RWPE2 (cell line): Measurements from ENCODE around the gene RBMS1.
"Not testable (repeated sequence)": the region's sequence is repeated elsewhere in the genome, so short reads cannot be mapped to it uniquely, and the experiment has no call there.

ENCODE experiments used
- ATAC-seq: fragments of 200-7000 bp; cut with Tn5 transposase; 3 replicates; pipeline ENCODE4 v1.9.1; 2021; ENCODE audit warnings: low read depth
- DNase-seq: peaks from one replicate; pipeline ENCODE4 v3.0.0-alpha.2; 2020; ENCODE audit warnings: low spot score
- H3K27ac ChIP-seq: fragments of 450-650 bp; 2 replicates; pipeline ENCODE4 v1.5.1; 2017; ENCODE audit warnings: mild to moderate bottlenecking; ENCODE audit not compliant: poor library complexity, severe bottlenecking
- H3K27me3 ChIP-seq: fragments of 250-450 bp; sonication (Bioruptor Pico); 2 replicates; pipeline ENCODE4 v1.5.1; 2021; ENCODE audit warnings: mild to moderate bottlenecking, moderate library complexity; ENCODE audit not compliant: insufficient read depth, poor library complexity, severe bottlenecking
- H3K36me3 ChIP-seq: fragments of 250-450 bp; sonication (Bioruptor Pico); 2 replicates; pipeline ENCODE4 v1.5.1; 2020; ENCODE audit warnings: low read depth, mild to moderate bottlenecking, moderate library complexity
- H3K4me1 ChIP-seq: fragments of 250-450 bp; sonication (Bioruptor Pico); 2 replicates; pipeline ENCODE4 v1.5.1; 2021; ENCODE audit warnings: mild to moderate bottlenecking, moderate library complexity; ENCODE audit not compliant: insufficient read depth, poor library complexity, severe bottlenecking
- H3K4me3 ChIP-seq: fragments of 250-450 bp; sonication (Bioruptor Pico); 2 replicates; pipeline ENCODE4 v1.5.1; 2021; ENCODE audit warnings: mild to moderate bottlenecking, moderate library complexity; ENCODE audit not compliant: severe bottlenecking
- H3K9me3 ChIP-seq: fragments of 250-450 bp; sonication (Bioruptor Pico); 2 replicates; pipeline ENCODE4 v1.5.1; 2021; ENCODE audit warnings: mild to moderate bottlenecking, moderate library complexity; ENCODE audit not compliant: severe bottlenecking
- CTCF ChIP-seq: fragments of 450-650 bp; IDR thresholded peaks from one replicate; pipeline ENCODE4 v1.5.1; 2017; ENCODE audit warnings: mild to moderate bottlenecking, moderate library complexity; ENCODE audit not compliant: poor library complexity, severe bottlenecking

Gene RBMS1

GRCh38 chr2:160445673-160446072 is 47.9 kb downstream of the RBMS1 start:
- no peak for TF ChIP-seq CTCF
- no peaks in the 10 kb centered on the region for H3K4me1 ChIP-seq
- peaks cover 3% of the 10 kb centered on the region for H3K9me3 ChIP-seq
- DNase-seq = no peak
- no peaks in the 10 kb centered on the region for H3K27me3 ChIP-seq
- no peak overlapping the region for H3K27ac ChIP-seq
- ATAC-seq = no peak
- no peaks in the 10 kb centered on the region for H3K36me3 ChIP-seq
- H3K4me3 ChIP-seq = no peak overlapping the region

GRCh38 chr2:160442603-160443002 is 51.0 kb downstream of the RBMS1 start:
- TF ChIP-seq CTCF = no peak
- no peak for DNase-seq

GRCh38 chr2:160440888-160441287 is 52.7 kb downstream of the RBMS1 start:
- Histone ChIP-seq H3K27ac (no peak overlapping the region), H3K9me3 (peaks cover 3% of the 10 kb centered on the region), H3K36me3 (no peaks in the 10 kb centered on the region), H3K4me3 (no peak overlapping the region), H3K4me1 (no peaks in the 10 kb centered on the region), H3K27me3 (no peaks in the 10 kb centered on the region)
- no peak for TF ChIP-seq CTCF
- no peak for ATAC-seq
- DNase-seq = no peak

More at GRCh38 chr2:160442603-160443002, 51.0 kb downstream of the RBMS1 start:
- Histone ChIP-seq H3K27me3 (no peaks in the 10 kb centered on the region), H3K27ac (no peak overlapping the region), H3K36me3 (no peaks in the 10 kb centered on the region), H3K4me3 (no peak overlapping the region), H3K4me1 (no peaks in the 10 kb centered on the region), H3K9me3 (peaks cover 3% of the 10 kb centered on the region)
- no peak for ATAC-seq

GRCh38 chr2:160439038-160439437 is 54.6 kb downstream of the RBMS1 start:
- H3K4me3 ChIP-seq, DNase-seq, H3K27me3 ChIP-seq, H3K36me3 ChIP-seq, ATAC-seq, H3K9me3 ChIP-seq, H3K27ac ChIP-seq: not testable (repeated sequence)
- H3K4me1 ChIP-seq = peaks cover 11% of the 10 kb centered on the region

GRCh38 chr2:160437273-160437672 is 56.3 kb downstream of the RBMS1 start:
- Histone ChIP-seq H3K27me3 (no peaks in the 10 kb centered on the region), H3K27ac (no peak overlapping the region), H3K4me3 (no peak overlapping the region), H3K9me3 (no peaks in the 10 kb centered on the region), H3K36me3 (no peaks in the 10 kb centered on the region), H3K4me1 (peaks cover 29% of the 10 kb centered on the region)
- no peak for TF ChIP-seq CTCF
- ATAC-seq = no peak
- DNase-seq = no peak
